Measurements from ENCODE around the gene MRGPRF. TPM values are rescaled to one million over a fixed set of nuclear protein-coding genes. Genes with fewer than 3 reads are reported as not detected.

The MRGPRF gene
- total RNA-seq, 1 experiment from 2014 or later, result not detected

DNA sequence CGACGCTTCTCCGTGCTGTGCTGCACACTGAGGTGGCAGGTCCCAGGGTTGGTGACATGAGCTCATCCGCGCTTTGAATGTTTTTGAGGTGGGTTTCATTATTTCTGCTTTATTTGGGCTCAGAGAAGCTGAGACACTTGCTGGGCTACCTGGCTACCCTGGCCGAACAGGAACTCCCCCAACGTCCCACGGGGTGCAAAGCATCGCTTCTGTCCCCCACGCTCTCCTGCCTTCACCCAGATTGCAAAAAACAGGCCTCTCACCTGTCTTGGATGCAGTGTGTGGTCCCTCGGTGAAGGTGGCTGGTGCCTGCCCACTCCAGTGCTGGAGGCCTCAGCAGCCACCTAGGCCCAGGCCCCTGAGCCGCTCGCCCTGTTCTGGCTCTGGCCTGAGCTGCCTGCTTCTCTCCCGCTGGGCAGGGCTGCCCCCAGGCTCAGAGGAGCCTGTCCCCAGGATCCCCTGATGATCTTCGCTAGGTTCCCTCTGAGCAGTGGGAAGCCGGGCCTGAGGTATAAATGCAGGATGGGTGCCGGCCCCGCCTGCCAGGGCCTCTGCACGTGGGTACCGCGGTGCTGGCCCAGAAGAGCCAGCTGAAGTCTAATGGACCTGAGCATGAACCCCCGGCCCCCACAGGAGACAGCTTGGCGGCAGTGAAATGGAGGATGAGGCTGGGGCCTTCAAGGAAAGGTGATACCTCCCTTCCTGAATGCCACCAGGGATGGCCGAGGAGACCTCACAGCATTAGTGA lies 16.5 kb downstream of the MRGPRF start:
- intact Hi-C loops (cut with micrococcal nuclease), result no loop called here
- CTCF ChIA-PET, result no interaction called here
- ATAC-seq, result no peak

DNA sequence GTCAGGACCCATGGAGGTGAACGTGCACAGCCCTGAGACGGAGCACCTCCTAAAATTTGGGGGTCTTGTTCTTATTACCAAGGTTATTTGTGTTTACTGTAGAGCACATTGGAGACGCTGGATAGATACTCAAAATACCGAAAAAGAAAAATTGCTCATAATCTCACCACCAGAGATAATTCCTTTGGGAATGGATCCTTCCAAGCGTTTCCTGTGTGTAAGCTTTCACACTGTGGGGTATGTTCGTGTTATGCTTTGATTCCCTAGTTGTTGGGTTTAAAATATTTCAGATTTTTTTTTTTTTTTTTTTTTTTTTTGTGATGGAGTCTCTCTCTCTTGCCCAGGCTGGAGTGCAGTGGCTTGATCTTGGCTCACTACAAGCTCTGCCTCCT lies 18.2 kb downstream of the MRGPRF start:
- Histone ChIP-seq H3K4me3 (ENCODE audit: low read length) (no peak overlapping the region), H3F3A (ENCODE audit: low read length, unreplicated experiment) (no peaks in the 10 kb centered on the region), H3K9me3 (ENCODE audit: low read length) (no peaks in the 10 kb centered on the region), H3K9me2 (replicated peaks; ENCODE audit: low read length) (no peaks in the 10 kb centered on the region), H3K9ac (ENCODE audit: low read length) (no peak overlapping the region), H3K4me1 (ENCODE audit: insufficient read depth, low read length) (no peaks in the 10 kb centered on the region), H3K36me3 (ENCODE audit: low read depth, low read length) (no peaks in the 10 kb centered on the region), H3K27me3 (ENCODE audit: low read length) (0 out of 2 replicates have a peak, but pooled peaks cover 11% of the 10 kb centered on the region), H3K79me2 (ENCODE audit: low read length) (no peaks in the 10 kb centered on the region), H3K27ac (ENCODE audit: low read length) (no peak overlapping the region), H3K4me2 (ENCODE audit: low read length) (no peak overlapping the region), H2AFZ (ENCODE audit: low read length) (no peak overlapping the region), H4K20me1 (ENCODE audit: low read length) (no peaks in the 10 kb centered on the region)
- no TSS peak for BruUV-seq (replicated peaks)
- intact Hi-C loops (cut with micrococcal nuclease), result no loop called here
- ChIA-PET POLR2A (ENCODE audit: unreplicated experiment) (no interaction called here), CTCF (no interaction called here)
- ATAC-seq (no peak), DNase-seq (no peak)
- TF ChIP-seq EZH2phosphoT487 (IDR thresholded peaks at IDR 0.05; ENCODE audit: borderline replicate concordance, low read length) (no peak), EZH2 (IDR thresholded peaks at IDR 0.05; ENCODE audit: low read length, unreplicated experiment) (no peak)
- TF ChIP-seq, protein P1, sequence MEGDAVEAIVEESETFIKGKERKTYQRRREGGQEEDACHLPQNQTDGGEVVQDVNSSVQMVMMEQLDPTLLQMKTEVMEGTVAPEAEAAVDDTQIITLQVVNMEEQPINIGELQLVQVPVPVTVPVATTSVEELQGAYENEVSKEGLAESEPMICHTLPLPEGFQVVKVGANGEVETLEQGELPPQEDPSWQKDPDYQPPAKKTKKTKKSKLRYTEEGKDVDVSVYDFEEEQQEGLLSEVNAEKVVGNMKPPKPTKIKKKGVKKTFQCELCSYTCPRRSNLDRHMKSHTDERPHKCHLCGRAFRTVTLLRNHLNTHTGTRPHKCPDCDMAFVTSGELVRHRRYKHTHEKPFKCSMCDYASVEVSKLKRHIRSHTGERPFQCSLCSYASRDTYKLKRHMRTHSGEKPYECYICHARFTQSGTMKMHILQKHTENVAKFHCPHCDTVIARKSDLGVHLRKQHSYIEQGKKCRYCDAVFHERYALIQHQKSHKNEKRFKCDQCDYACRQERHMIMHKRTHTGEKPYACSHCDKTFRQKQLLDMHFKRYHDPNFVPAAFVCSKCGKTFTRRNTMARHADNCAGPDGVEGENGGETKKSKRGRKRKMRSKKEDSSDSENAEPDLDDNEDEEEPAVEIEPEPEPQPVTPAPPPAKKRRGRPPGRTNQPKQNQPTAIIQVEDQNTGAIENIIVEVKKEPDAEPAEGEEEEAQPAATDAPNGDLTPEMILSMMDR (conservative IDR thresholded peaks at IDR 0.05; ENCODE audit: low read depth, low read length), result no peak

More for the DNA sequence above, 16.5 kb downstream of the MRGPRF start:
- Histone ChIP-seq H3K79me2 (ENCODE audit: low read length) (no peaks in the 10 kb centered on the region), H3K27me3 (ENCODE audit: low read length) (0 out of 2 replicates have a peak, but pooled peaks cover 11% of the 10 kb centered on the region), H3K4me1 (ENCODE audit: insufficient read depth, low read length) (no peaks in the 10 kb centered on the region), H3F3A (ENCODE audit: low read length, unreplicated experiment) (no peaks in the 10 kb centered on the region), H3K27ac (ENCODE audit: low read length) (no peak overlapping the region), H3K9ac (ENCODE audit: low read length) (no peak overlapping the region), H4K20me1 (ENCODE audit: low read length) (no peaks in the 10 kb centered on the region), H3K9me3 (ENCODE audit: low read length) (no peaks in the 10 kb centered on the region), H2AFZ (ENCODE audit: low read length) (no peak overlapping the region), H3K36me3 (ENCODE audit: low read depth, low read length) (no peaks in the 10 kb centered on the region), H3K4me3 (ENCODE audit: low read length) (no peak overlapping the region), H3K4me2 (ENCODE audit: low read length) (no peak overlapping the region), H3K9me2 (replicated peaks; ENCODE audit: low read length) (no peaks in the 10 kb centered on the region)
- TF ChIP-seq EZH2phosphoT487 (IDR thresholded peaks at IDR 0.05; ENCODE audit: borderline replicate concordance, low read length), result no peak
- no peak for TF ChIP-seq EZH2 (IDR thresholded peaks at IDR 0.05; ENCODE audit: low read length, unreplicated experiment)
- TF ChIP-seq, protein P1 (conservative IDR thresholded peaks at IDR 0.05; ENCODE audit: low read depth, low read length), result no peak
- POLR2A ChIA-PET (ENCODE audit: unreplicated experiment), result no interaction called here
- no peak for DNase-seq
- no TSS peak for BruUV-seq (replicated peaks)

- no peaks in the 10 kb centered on the region for H3K4me1 ChIP-seq (ENCODE audit: insufficient read depth, low read length)
- H3K27ac ChIP-seq (ENCODE audit: low read length), result no peak overlapping the region
- no peaks in the 10 kb centered on the region for H4K20me1 ChIP-seq (ENCODE audit: low read length)
- no peaks in the 10 kb centered on the region for H3F3A ChIP-seq (ENCODE audit: low read length, unreplicated experiment)
- no peak overlapping the region for H3K4me3 ChIP-seq (ENCODE audit: low read length)
- no peak for DNase-seq
- no peaks in the 10 kb centered on the region for H3K9me2 ChIP-seq (replicated peaks; ENCODE audit: low read length)
- H3K27me3 ChIP-seq (ENCODE audit: low read length), result peaks cover 15% of the 10 kb centered on the region; the same call in 1 of the 2 replicates
- no peaks in the 10 kb centered on the region for H3K36me3 ChIP-seq (ENCODE audit: low read depth, low read length)
- H3K79me2 ChIP-seq (ENCODE audit: low read length), result no peaks in the 10 kb centered on the region
- H2AFZ ChIP-seq (ENCODE audit: low read length), result no peak overlapping the region
- TF ChIP-seq, protein P1 (conservative IDR thresholded peaks at IDR 0.05; ENCODE audit: low read depth, low read length), result no peak
- no peak for TF ChIP-seq EZH2 (IDR thresholded peaks at IDR 0.05; ENCODE audit: low read length, unreplicated experiment)
- TF ChIP-seq EZH2phosphoT487 (IDR thresholded peaks at IDR 0.05; ENCODE audit: borderline replicate concordance, low read length), result no peak
- intact Hi-C loops (cut with micrococcal nuclease), result no loop called here
- CTCF ChIA-PET, result no interaction called here
- H3K4me2 ChIP-seq (ENCODE audit: low read length), result no peak overlapping the region
- no peak overlapping the region for H3K9ac ChIP-seq (ENCODE audit: low read length)
- no TSS peak for BruUV-seq (replicated peaks)
- H3K9me3 ChIP-seq (ENCODE audit: low read length), result no peaks in the 10 kb centered on the region
- no peak for ATAC-seq
- POLR2A ChIA-PET (ENCODE audit: unreplicated experiment), result no interaction called here
Measured at GRCh38 chr11:68994161-68994893, 18.7 kb downstream of the MRGPRF start.
